ENCODE data around the gene BRME1. TPM values are rescaled to one million over a fixed set of nuclear protein-coding genes. Genes with fewer than 3 reads are reported as not detected.
"Not testable (repeated sequence)": the region's sequence is repeated elsewhere in the genome, so short reads cannot be mapped to it uniquely, and the experiment has no call there.

BRME1 gene
- total and polyA plus RNA-seq, 4 experiments from 2014 or later, result 0.35 to 3.8 (median 1.7) TPM

GRCh38 chr19:13859361-13859880, 46.5 kb downstream of the BRME1 start:
- peaks cover 0 to 3% (median 0%) of the 10 kb centered on the region in 8 donors for H3K9me3 Mint-ChIP-seq
- DNase-seq, result no peak
- peak overlapping the region in 5 of 7 donors; percentile 24 to 83 (median 53) for H3K27ac Mint-ChIP-seq
- peaks cover 0 to 8% of the 10 kb centered on the region in 2 donors for H3K36me3 Mint-ChIP-seq
- ChIA-PET POLR2A (ENCODE audit: partially characterized antibody) (interaction anchor here (0.8 to 10.0 kb wide), 4 partner anchors 11 to 148 kb away, joined by 3 to 153 read pairs (median 106); no protein-coding TSS in a partner anchor), CTCF (ENCODE audit: partially characterized antibody) (interaction anchor here (0.9 to 7.1 kb wide), 4 partner anchors 10 to 73 kb away, joined by 3 to 307 read pairs (median 4); no protein-coding TSS in a partner anchor)
- intact Hi-C loops (cut with micrococcal nuclease), result no loop called here
- Histone ChIP-seq H3K36me3 (ENCODE audit: insufficient read depth, low read length) (no peaks in the 10 kb centered on the region), H3K27ac (ENCODE audit: low read depth, low read length) (no peak overlapping the region), H3K9me3 (ENCODE audit: control insufficient read depth in 1 of 2, low read length in 2 of 2) (no peaks in the 10 kb centered on the region), H3K27me3 (ENCODE audit: insufficient read depth, low read length) (peaks cover 8% of the 10 kb centered on the region), H3K4me3 (ENCODE audit: low read length in 2 of 2) (no peak overlapping the region), H3K4me1 (ENCODE audit: insufficient read depth, low read length) (peaks cover 23% of the 10 kb centered on the region)
- peaks cover 6 to 12% of the 10 kb centered on the region in 2 donors for H3K27me3 Mint-ChIP-seq
- peak overlapping the region in 2 of 8 donors; percentile 22 to 32 for H3K4me3 Mint-ChIP-seq
- peaks cover 14 to 42% (median 28%) of the 10 kb centered on the region in 4 donors for H3K4me1 Mint-ChIP-seq

DNA sequence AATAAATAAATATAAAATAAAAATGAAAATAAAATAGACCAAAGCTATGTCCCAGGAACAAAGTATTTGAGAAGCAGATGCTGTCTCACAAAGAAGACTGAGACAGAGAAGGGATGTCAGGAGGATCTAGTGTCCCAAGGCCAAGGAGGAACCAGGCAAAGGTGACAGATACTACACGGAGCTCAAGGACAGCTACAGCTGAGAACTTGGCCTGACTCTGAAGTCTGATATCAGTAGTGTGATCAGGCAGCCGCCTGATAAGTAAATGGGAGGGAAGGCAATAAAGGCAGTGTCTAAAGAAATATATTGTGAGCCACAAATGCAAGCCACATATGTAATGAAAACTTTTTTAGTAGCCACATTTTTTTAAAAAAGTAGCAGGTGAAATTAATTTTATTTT, 49.4 kb downstream of the BRME1 start:
- no peak overlapping the region for H3K27ac ChIP-seq (ENCODE audit: low read depth, low read length)
- H3K9me3 ChIP-seq (ENCODE audit: control insufficient read depth in 1 of 2, low read length in 2 of 2), result no peaks in the 10 kb centered on the region
- no peaks in the 10 kb centered on the region for H3K36me3 ChIP-seq (ENCODE audit: insufficient read depth, low read length)
- ChIA-PET CTCF (ENCODE audit: partially characterized antibody) (interaction anchor here (1.0 to 2.3 kb wide), 2 partner anchors 9 to 72 kb away, joined by 4 to 8 read pairs; no protein-coding TSS in a partner anchor), POLR2A (ENCODE audit: partially characterized antibody) (interaction anchor here (0.6 to 1.7 kb wide), 4 partner anchors 10 to 82 kb away, joined by 3 to 10 read pairs (median 4); partner anchors contain the start of gene C19orf53)
- H3K27me3 ChIP-seq (ENCODE audit: insufficient read depth, low read length), result no peaks in the 10 kb centered on the region
- DNase-seq, result no peak
- H3K4me1 ChIP-seq (ENCODE audit: insufficient read depth, low read length), result peaks cover 6% of the 10 kb centered on the region
- H3K4me3 ChIP-seq (ENCODE audit: low read length in 2 of 2), result no peak overlapping the region
- H3K36me3 Mint-ChIP-seq, result peaks cover 0 to under 1% of the 10 kb centered on the region in 2 donors
- H3K4me3 Mint-ChIP-seq, result no peak overlapping the region
- peak overlapping the region in 4 of 7 donors; percentile 47 to 75 (median 70) for H3K27ac Mint-ChIP-seq
- no peaks in the 10 kb centered on the region for H3K9me3 Mint-ChIP-seq
- peaks cover 4 to 16% (median 10%) of the 10 kb centered on the region in 4 donors for H3K4me1 Mint-ChIP-seq
- H3K27me3 Mint-ChIP-seq, result no peaks in the 10 kb centered on the region
- intact Hi-C loops (cut with micrococcal nuclease), result no loop called here

DNA sequence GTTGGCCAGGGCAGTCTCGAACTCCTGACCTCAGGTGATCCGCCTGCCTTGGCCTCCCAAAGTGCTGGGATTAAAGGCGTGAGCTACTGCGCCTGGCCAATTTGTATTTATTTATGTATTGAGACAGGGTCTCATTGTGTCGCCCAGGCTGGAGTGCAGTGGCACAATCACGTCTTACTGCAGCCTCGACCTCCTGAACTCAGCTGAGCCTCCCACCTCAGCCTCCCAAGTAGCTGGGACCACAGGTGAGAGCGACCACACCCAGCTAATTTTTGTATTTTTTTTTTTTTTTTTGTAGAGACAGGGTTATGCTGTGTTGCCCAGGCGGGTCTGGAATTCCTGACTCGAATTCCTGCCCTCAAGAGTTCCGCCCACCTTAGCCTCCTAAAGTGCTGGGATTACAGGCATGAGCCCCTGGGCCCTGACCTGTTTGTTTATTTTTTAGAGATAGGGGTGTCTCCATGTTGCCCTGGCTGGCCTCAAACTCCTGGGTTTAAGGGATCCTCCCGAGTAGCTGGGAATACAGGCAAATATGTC, 53.7 kb downstream of the BRME1 start:
- peak overlapping the region in 2 of 7 donors; percentile 64 to 100 for H3K27ac Mint-ChIP-seq

GRCh38 chr19:13851734-13852114, 54.2 kb downstream of the BRME1 start:
- H3K9me3 Mint-ChIP-seq; H3K9me3 ChIP-seq (ENCODE audit: control insufficient read depth in 1 of 2, low read length in 2 of 2); H3K27me3 Mint-ChIP-seq; DNase-seq; H3K4me3 Mint-ChIP-seq; H3K27me3 ChIP-seq (ENCODE audit: insufficient read depth, low read length); H3K27ac ChIP-seq (ENCODE audit: low read depth, low read length); H3K36me3 Mint-ChIP-seq; H3K4me3 ChIP-seq (ENCODE audit: low read length in 2 of 2); intact Hi-C loops (cut with micrococcal nuclease); H3K36me3 ChIP-seq (ENCODE audit: insufficient read depth, low read length): not testable (repeated sequence)
- POLR2A ChIA-PET (ENCODE audit: partially characterized antibody), result interaction anchor here (0.8 to 7.9 kb wide), 9 partner anchors 10 to 670 kb away, joined by 3 to 204 read pairs (median 6); partner anchors contain the start of gene C19orf53
- CTCF ChIA-PET (ENCODE audit: partially characterized antibody), result interaction anchor here (0.7 to 6.2 kb wide), 5 partner anchors 10 to 69 kb away, joined by 3 to 46 read pairs (median 6); no protein-coding TSS in a partner anchor
- H3K4me1 ChIP-seq (ENCODE audit: insufficient read depth, low read length), result peaks cover 32% of the 10 kb centered on the region
- H3K4me1 Mint-ChIP-seq, result peaks cover 13 to 33% (median 20%) of the 10 kb centered on the region in 4 donors
- peak overlapping the region in 6 of 7 donors; percentile 42 to 100 (median 67) for H3K27ac Mint-ChIP-seq

More for the DNA sequence above, 53.7 kb downstream of the BRME1 start:
- intact Hi-C loops (cut with micrococcal nuclease); H3K27me3 ChIP-seq (ENCODE audit: insufficient read depth, low read length); H3K36me3 ChIP-seq (ENCODE audit: insufficient read depth, low read length); H3K9me3 Mint-ChIP-seq; H3K4me3 ChIP-seq (ENCODE audit: low read length in 2 of 2); H3K36me3 Mint-ChIP-seq; H3K4me3 Mint-ChIP-seq; H3K27ac ChIP-seq (ENCODE audit: low read depth, low read length); DNase-seq; H3K9me3 ChIP-seq (ENCODE audit: control insufficient read depth in 1 of 2, low read length in 2 of 2); H3K27me3 Mint-ChIP-seq: not testable (repeated sequence)
- ChIA-PET POLR2A (ENCODE audit: partially characterized antibody) (interaction anchor here (1.2 to 7.9 kb wide), 3 partner anchors 10 to 62 kb away, joined by 3 to 204 read pairs (median 5); no protein-coding TSS in a partner anchor), CTCF (ENCODE audit: partially characterized antibody) (interaction anchor here (0.7 to 6.2 kb wide), 7 partner anchors 10 to 70 kb away, joined by 3 to 46 read pairs (median 6); no protein-coding TSS in a partner anchor)
- peaks cover 12 to 28% (median 19%) of the 10 kb centered on the region in 4 donors for H3K4me1 Mint-ChIP-seq
- peaks cover 26% of the 10 kb centered on the region for H3K4me1 ChIP-seq (ENCODE audit: insufficient read depth, low read length)

DNA sequence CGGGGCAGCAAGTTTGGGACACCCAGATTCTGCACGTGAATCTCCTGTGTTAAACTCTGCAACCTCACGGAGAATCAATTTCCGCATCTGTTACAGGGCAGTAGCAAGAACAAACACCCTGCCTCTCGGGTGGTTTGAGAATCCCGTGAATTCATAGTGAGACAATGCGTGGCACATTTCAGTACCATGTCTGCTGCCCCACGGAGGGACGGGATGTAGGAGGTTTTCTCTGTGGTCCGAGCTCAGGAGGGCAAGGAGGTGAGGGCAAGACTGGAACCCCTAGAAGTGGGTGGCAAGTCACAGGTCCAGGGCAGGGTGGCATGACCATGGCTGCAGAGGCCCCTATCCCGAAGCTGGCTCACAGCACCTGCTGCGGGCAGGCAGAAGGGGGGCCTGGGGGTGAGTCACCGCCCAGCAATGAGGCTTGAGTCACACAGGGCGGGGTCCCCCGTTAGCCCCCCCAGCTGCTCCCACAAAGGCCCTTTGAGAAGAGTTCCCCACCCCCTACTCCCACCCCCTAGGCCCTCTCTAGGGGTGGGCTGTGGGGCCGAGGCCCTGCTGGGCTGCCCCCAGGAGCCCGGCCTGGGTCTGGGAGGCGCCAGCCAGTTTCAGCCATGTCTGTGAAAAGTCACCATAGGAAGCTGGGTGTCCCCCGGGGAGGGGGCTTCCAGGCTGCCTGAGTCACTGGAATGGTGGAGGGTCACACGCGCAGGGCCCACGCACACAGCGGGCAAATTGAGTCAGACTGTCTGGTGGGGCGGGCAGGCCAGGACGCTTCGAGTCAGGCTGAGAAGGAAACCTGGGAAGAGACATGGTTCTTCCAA, 54.8 kb downstream of the BRME1 start:
- peaks cover 0 to 10% of the 10 kb centered on the region in 2 donors for H3K36me3 Mint-ChIP-seq
- Histone ChIP-seq H3K4me1 (ENCODE audit: insufficient read depth, low read length) (peaks cover 38% of the 10 kb centered on the region), H3K9me3 (ENCODE audit: control insufficient read depth in 1 of 2, low read length in 2 of 2) (no peaks in the 10 kb centered on the region), H3K36me3 (ENCODE audit: insufficient read depth, low read length) (no peaks in the 10 kb centered on the region), H3K4me3 (ENCODE audit: low read length in 2 of 2) (no peak overlapping the region), H3K27me3 (ENCODE audit: insufficient read depth, low read length) (no peaks in the 10 kb centered on the region), H3K27ac (ENCODE audit: low read depth, low read length) (peak overlapping the region; percentile 75)
- peaks cover 0 to 5% (median 0%) of the 10 kb centered on the region in 8 donors for H3K9me3 Mint-ChIP-seq
- ChIA-PET POLR2A (ENCODE audit: partially characterized antibody) (interaction anchor here (0.8 to 7.9 kb wide), 12 partner anchors 10 to 671 kb away, joined by 3 to 204 read pairs (median 5); partner anchors contain the start of genes C19orf53 and ZSWIM4), CTCF (ENCODE audit: partially characterized antibody) (interaction anchor here (1.2 to 6.2 kb wide), 4 partner anchors 10 to 76 kb away, joined by 3 to 46 read pairs (median 4); partner anchors contain the start of gene C19orf53)
- peak overlapping the region; percentile 81 to 90 (median 84) for H3K4me3 Mint-ChIP-seq
- intact Hi-C loops (cut with micrococcal nuclease), result no loop called here
- H3K27ac Mint-ChIP-seq, result peak overlapping the region; percentile 97 to 100 (median 98)
- H3K4me1 Mint-ChIP-seq, result peaks cover 19 to 39% (median 26%) of the 10 kb centered on the region in 4 donors
- peaks cover 0 to 4% of the 10 kb centered on the region in 2 donors for H3K27me3 Mint-ChIP-seq
- peak in 4 of 5 donors; percentile 38 to 86 (median 44) for DNase-seq

GRCh38 chr19:13849991-13850909, 55.7 kb downstream of the BRME1 start:
- H3K27ac ChIP-seq (ENCODE audit: low read depth, low read length), result peak overlapping the region; percentile 75

More at GRCh38 chr19:13849991-13850909, 55.7 kb downstream of the BRME1 start:
- Histone ChIP-seq H3K27me3 (ENCODE audit: insufficient read depth, low read length) (no peaks in the 10 kb centered on the region), H3K4me1 (ENCODE audit: insufficient read depth, low read length) (peaks cover 45% of the 10 kb centered on the region), H3K36me3 (ENCODE audit: insufficient read depth, low read length) (no peaks in the 10 kb centered on the region), H3K9me3 (ENCODE audit: control insufficient read depth in 1 of 2, low read length in 2 of 2) (no peaks in the 10 kb centered on the region), H3K4me3 (ENCODE audit: low read length in 2 of 2) (peak overlapping the region in 1 of 2 donors; percentile 24)
- Mint-ChIP-seq H3K27ac (peak overlapping the region; percentile 97 to 100 (median 98)), H3K4me1 (peaks cover 24 to 48% (median 33%) of the 10 kb centered on the region in 4 donors), H3K27me3 (peaks cover 0 to 4% of the 10 kb centered on the region in 2 donors), H3K4me3 (peak overlapping the region; percentile 81 to 90 (median 84)), H3K36me3 (peaks cover 0 to 10% of the 10 kb centered on the region in 2 donors), H3K9me3 (peaks cover 0 to 5% (median 0%) of the 10 kb centered on the region in 8 donors)
- intact Hi-C loops (cut with micrococcal nuclease), result loop anchor here (5.0 to 10.0 kb wide), 3 partner anchors 675 to 1058 kb away; partner anchors contain the start of genes IER2, JUNB, STX10 and TECR
- peak; percentile 59 to 67 (median 65) for DNase-seq
- POLR2A ChIA-PET (ENCODE audit: partially characterized antibody), result interaction anchor here (0.9 to 7.9 kb wide), 11 partner anchors 9 to 672 kb away, joined by 3 to 204 read pairs (median 5); partner anchors contain the start of genes C19orf53, RFX1 and ZSWIM4
- CTCF ChIA-PET (ENCODE audit: partially characterized antibody), result interaction anchor here (1.2 to 6.2 kb wide), 6 partner anchors 9 to 75 kb away, joined by 3 to 46 read pairs (median 4); partner anchors contain the start of gene C19orf53
